Left renal cortex interstitium (tissue), 4 donors: ENCODE results near the gene MUC20. TPM values are rescaled to one million over a fixed set of nuclear protein-coding genes. Genes with fewer than 3 reads are reported as not detected.
"Not testable (repeated sequence)": the region's sequence is repeated elsewhere in the genome, so short reads cannot be mapped to it uniquely, and the experiment has no call there.

Source experiments
- DNase-seq, 4 donors: peaks; one replicate each; pipeline ENCODE4 v3.0.0-alpha.2; 2013; ENCODE audit warnings: low read depth in 4 of 4, low spot score in 2 of 4, missing footprints in 1 of 4
- polyA plus RNA-seq, 4 donors: library from polyadenylated mRNA; unstranded; fragments of 120-200 nt; gene quantifications; one replicate each; pipeline ENCODE4 v1.2.1, GENCODE V29; 2013; ENCODE audit not compliant: insufficient read length in 4 of 4

The MUC20 gene
- polyA plus RNA-seq, 4 donors: 19.7 to 44.4 (median 31.7) TPM

- no peak for DNase-seq
Measured at GRCh38 chr3:195709676-195710085, 11.1 kb upstream of the MUC20 start.

DNA sequence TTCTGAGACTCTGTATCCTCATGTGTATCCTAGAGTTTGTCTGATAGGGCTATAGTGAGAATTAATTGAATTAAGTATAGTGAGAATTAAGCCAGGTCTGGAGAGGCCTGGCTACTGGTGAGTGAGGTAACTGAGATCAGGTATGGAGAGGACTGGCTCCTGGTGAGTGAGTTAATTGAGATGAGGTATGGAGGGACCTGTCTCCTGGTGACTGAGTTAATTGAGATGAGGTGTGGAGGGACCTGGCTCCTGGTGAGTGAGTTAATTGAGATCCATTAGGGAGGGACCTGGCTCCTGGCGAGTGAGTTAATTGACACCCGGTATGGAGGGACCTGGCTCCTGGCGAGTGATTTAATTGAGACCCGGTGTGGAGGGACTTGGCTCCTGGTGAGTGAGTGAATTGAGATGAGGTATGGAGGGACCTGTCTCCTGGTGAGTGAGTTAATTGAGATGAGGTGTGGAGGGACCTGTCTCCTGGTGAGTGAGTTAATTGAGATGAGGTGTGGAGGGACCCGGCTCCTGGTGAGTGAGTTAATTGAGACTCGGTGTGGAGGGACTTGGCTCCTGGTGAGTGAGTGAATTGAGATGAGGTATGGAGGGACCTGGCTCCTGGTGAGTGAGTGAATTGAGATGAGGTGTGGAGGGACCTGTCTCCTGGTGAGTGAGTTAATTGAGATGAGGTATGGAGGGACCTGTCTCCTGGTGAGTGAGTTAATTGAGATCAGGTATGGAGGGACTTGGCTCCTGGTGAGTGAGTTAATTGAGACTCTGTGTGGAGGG is 10.5 kb upstream of the MUC20 start:
- not testable (repeated sequence) for DNase-seq

DNA sequence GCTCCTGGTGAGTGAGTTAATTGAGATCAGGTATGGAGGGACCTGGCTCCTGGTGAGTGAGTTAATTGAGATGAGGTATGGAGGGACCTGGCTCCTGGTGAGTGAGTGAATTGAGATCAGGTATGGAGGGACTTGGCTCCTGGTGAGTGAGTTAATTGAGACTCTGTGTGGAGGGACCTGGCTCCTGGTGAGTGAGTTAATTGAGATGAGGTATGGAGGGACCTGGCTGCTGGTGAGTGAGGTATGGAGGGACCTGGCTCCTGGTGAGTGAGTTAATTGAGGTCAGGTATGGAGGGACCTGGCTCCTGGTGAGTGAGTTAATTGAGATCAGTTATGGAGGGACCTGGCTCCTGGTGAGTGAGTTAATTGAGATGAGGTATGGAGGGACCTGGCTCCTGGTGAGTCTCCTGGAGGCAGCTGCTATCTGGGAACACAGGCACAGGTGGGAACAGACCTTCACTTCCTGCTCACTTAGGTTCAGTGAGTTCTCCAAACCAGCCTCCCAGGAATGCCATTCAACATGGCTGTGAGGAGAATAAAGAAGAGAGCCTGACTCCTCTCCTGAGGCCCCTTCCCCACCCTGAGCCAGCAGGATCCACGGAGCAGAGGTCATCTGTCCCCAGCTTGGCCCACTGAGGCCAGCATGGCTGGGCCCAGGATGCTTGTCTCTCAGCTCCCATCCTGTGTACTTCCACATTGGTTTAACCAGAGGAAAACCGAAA is 9.5 kb upstream of the MUC20 start:
- not testable (repeated sequence) for DNase-seq

- no peak for DNase-seq
Measured at GRCh38 chr3:195711813-195712534, 8.8 kb upstream of the MUC20 start.

GRCh38 chr3:195712535-195712910 is 8.3 kb upstream of the MUC20 start:
- not testable (repeated sequence) for DNase-seq

DNA sequence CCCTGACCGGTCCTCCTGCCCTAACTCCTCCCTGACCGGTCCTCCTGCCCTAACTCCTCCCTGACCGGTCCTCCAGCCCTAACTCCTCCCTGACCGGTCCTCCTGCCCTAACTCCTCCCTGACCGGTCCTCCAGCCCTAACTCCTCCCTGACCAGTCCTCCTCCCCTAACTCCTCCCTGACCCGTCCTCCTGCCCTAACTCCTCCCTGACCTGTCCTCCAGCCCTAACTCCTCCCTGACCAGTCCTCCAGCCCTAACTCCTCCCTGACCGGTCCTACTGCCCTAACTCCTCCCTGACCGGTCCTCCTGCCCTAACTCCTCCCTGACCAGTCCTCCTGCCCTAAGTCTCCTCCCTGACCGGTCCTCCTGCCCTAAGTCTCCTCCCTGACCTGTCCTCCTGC is 7.6 kb upstream of the MUC20 start:
- not testable (repeated sequence) for DNase-seq

GRCh38 chr3:195714380-195715011 is 6.3 kb upstream of the MUC20 start:
- no peak for DNase-seq

DNA sequence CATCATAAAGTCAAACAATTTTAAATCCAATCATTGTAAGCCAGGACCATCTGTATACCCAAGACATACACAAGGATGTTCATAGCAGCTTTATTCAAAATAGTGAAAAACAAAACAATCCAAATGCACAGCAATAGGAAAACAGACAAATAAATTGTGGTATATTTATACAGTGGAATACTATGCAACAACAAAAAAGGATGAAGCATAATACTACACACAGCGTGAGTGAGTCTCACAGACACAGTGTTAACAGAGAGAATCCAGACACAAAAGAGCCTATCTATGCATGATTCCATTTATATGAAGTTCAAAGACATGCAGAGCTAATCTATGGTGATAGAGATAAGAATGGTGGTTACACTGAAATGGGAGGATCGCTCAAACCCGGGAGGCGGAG is 5.6 kb upstream of the MUC20 start:
- no peak for DNase-seq

DNA sequence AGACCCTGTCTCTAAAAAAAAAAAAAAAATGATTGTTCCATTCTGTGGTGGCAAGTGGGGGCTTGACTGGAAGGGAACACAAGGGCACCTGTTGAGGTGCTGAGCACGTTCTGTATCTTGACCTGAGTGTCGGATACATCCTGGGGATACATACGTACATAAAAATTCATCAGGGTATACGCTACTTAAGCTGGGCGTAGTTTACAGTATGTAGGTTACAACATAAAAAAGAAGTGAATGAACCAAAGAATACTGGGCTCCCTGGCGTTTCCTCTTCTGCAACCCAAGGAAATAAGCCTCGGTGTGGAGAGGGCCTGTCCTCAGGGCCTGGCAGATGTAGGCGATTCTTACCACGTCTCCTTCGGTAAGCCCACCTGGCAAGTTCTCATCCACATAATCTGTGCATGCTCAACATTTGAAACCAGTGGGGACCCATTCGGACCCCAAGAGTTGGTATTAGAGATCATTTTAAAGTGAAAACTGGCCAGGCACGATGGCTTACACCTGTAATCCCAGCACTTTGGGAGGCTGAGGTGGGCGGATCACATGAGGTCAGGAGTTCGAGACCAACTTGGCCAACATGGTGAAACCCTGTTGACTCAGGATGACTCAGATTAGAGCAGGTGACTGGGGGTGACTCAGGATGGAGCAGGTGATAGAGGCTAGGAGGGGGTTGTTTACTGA is 5.1 kb upstream of the MUC20 start:
- DNase-seq: no peak

DNA sequence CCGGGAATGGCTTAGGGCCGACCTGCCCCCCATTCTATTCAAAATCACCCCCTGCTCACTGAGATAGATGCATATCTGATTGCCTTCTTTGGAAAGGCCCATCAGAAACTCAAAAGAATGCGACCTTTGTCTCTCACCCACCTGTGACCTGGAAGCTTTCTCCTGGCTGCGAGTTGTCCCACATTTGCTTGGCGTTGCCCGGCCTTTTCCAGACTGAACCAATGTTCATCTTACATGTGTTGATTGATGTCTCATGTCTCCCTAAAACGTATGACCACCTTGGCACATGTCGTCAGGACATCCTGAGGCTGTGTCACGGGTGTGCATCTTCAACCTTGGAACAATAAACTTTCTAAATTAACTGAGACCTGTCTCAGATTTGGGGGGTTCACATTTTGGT is 3.4 kb upstream of the MUC20 start:
- no peak for DNase-seq

- DNase-seq: no peak
Measured at GRCh38 chr3:195717852-195718476, 2.8 kb upstream of the MUC20 start.

DNA sequence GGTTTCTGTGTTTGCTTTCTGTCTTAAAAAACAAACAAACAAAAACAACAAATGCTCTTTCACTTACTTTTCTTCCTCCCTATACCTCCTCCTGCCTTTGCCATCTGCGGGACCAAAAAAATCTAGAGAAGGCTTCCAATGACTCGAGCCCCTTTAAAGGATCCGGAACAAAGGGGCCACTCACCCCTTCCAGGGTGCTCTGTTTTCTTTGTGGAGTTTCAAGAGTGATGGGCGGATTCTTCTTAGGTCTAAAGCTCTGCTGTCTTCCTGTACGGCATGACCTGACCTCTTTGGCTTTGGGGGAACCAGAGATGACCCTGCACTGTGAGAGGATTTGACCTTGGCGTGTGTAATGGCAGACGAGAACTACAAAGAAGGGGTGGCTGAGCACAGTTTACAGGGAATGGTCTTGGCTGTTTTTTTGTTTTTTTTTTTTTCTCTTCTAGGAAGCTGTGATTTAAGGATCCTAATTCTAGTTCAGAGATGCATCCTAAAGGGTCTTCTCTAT is 2.2 kb upstream of the MUC20 start:
- no peak for DNase-seq

DNA sequence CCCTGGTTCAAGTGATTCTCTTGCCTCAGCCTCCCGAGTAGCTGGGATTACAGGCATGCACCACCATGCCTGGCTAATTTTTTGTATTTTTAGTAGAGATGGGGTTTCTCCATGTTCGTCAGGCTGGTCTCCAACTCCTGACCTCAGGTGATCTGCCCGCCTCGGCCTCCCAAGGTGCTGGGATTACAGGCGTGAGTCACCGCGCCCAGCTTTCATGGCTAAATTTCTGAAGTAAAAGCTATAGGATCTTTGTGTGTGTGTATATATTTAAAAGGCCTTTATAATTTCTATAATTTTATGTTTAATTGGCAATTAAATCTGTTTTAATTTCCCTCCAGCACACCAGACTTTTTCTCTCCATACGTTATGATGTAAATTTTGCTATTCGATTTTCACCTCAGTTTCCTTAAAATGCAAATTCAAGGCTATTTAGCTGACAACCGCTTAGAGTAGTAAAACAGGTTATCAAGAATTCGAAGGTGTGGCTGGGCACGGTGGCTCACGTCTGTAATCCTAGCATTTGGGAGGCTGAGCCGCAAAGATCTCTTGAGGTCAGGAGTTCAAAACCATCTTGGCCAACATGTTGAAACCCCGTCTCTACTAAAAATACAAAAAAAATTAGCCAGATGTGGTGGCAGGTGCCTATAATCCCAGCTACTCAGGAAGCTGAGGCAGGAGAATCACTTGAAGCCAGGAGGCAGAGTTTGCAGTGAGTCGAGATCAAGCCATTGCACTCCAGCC is 1.1 kb upstream of the MUC20 start:
- DNase-seq: not testable (repeated sequence)

DNA sequence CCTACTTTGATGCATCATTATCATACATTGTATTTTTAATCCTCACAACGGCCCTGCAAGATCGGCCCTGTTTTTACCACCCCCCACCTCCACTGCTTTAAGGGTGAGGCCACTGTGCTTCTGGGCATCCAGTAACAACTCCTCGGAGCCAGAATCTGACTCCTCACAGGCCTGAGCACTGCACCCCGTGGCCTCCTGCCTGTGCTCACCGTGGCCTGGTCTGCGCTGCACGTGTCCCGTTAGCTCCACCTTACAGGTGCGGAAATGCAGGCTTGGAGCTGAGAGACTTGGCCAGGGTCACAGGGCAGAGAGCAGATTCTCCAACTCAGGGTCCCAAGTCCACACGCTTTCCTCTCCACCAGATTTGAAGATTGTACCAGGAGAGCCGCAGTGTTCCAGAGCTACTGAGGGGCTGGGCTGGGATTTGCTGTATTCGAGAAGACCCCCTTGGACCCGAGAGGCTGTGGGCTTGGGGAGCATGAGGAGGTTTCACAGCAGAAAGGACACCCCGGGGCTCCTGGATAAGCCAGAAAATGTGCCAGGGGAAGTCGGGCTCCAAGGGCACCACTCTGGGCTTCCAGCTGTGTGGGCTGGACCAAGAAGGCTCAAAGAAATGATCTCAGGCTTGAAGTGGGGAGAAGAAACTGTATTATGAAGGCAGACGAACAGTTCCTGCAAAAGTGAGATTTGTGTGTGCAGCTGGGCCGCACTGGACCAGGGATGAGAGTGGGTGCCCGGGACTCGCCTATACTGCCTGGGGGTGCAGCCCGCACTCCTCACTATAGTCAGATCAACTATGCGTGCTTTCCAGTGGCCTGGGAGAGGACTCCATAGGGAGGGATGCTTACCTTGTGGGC is 1.6 kb downstream of the MUC20 start:
- DNase-seq: not testable (repeated sequence)

DNA sequence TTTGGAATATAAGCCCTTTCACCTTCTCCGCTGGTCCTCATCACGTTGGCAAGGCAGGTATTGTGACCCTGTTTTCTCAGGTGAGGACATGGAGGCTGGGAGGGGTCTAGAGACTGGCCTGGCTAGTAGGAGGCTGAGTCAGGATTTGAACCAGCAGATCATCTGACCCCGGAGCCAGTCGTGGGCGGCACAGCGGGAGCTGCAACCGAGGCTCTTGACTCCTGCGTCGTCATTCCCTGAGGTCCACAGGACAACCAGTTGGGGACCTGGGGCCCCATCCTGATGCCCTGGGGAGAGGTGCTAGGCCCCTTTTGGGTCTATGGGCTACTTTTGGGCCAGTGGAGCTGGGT is 2.2 kb downstream of the MUC20 start:
- DNase-seq: not testable (repeated sequence)

DNA sequence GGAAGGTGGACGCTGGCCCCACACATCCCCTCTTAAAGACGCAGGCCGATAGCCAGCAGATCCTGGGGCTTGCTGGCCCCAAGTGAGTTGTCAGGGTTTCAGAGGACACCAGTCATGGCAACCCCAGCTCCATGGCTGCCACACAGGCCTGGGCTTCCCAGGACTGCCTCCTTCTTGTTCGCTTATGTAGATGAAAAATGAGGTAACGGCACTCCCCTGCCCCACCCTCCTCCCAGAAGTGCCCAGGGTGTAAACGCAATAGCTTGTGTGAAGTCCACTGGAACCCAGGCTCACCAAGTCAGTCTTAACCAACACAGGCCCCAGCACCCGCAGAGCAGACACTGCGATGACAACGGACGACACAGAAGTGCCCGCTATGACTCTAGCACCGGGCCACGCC is 3.6 kb downstream of the MUC20 start:
- DNase-seq: not testable (repeated sequence)

GRCh38 chr3:195725916-195726740 is 5.3 kb downstream of the MUC20 start:
- not testable (repeated sequence) for DNase-seq
